C4-2B (cell line): ENCODE data around the gene THUMPD2.

Experiments
- H3K27ac ChIP-seq: fragments of 450-650 bp; 2 replicates; pipeline ENCODE4 v1.5.1; 2017
- ZFX ChIP-seq: fragments of 450-650 bp; IDR thresholded peaks from 2 replicates; pipeline ENCODE4 v1.6.1; 2017
- TF ChIP-seq, protein P1 (sequence below): fragments of 450-650 bp; conservative IDR thresholded peaks from 2 replicates; pipeline ENCODE4 v1.5.1; 2017; ENCODE audit warnings: mild to moderate bottlenecking

Gene THUMPD2

DNA sequence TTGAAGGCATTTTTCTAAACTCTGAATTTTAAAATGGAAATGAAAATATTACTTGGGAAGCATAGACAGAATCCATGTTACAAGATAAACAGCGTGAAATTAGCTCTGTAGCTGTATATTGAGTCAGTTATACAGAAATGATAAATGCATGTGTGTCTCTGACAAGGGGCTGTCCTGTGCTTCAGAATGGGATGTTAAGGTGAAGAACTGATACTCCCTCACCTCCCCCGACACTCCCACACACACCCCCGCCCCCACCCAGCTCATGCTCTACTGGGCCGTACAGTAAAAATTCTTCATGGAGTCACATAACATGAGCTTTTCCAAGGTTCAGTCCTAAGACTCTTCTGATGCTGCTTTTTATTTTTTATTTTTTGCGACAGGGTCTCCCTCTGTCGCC is 869 bp upstream of the THUMPD2 start:
- no peak for TF ChIP-seq ZFX
- TF ChIP-seq, protein P1, sequence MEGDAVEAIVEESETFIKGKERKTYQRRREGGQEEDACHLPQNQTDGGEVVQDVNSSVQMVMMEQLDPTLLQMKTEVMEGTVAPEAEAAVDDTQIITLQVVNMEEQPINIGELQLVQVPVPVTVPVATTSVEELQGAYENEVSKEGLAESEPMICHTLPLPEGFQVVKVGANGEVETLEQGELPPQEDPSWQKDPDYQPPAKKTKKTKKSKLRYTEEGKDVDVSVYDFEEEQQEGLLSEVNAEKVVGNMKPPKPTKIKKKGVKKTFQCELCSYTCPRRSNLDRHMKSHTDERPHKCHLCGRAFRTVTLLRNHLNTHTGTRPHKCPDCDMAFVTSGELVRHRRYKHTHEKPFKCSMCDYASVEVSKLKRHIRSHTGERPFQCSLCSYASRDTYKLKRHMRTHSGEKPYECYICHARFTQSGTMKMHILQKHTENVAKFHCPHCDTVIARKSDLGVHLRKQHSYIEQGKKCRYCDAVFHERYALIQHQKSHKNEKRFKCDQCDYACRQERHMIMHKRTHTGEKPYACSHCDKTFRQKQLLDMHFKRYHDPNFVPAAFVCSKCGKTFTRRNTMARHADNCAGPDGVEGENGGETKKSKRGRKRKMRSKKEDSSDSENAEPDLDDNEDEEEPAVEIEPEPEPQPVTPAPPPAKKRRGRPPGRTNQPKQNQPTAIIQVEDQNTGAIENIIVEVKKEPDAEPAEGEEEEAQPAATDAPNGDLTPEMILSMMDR, result no peak
- no peak overlapping the region for H3K27ac ChIP-seq

- no peak for TF ChIP-seq ZFX
- TF ChIP-seq, protein P1, result no peak
- H3K27ac ChIP-seq, result peak overlapping the region; percentile 99
These were observed 338 bp upstream of the THUMPD2 start for GRCh38 chr2:39779341-39779851.

DNA sequence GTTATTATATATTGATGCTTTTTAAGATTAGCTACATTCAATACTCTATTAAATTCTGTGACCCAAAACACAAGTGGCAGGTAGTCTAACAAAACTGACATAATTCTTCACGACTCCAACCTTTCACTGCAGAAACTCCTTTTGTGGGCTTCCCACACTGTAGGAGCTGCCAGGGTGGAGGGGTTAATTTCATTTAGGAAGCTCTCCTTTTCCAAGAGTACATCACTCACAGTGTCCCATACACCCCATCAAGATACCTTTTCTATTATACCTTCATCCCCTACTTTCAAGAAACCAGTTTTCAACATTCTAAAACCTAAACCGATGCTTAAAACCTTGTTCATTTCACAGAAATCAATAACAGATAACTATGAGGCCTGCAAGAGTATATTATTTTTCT is 825 bp downstream of the THUMPD2 start:
- TF ChIP-seq ZFX, result no peak
- TF ChIP-seq, protein P1, result no peak
- no peak overlapping the region; the same call in 1 of the 2 replicates for H3K27ac ChIP-seq

GRCh38 chr2:39772812-39773152 is 6.3 kb downstream of the THUMPD2 start:
- no peak for TF ChIP-seq ZFX
- TF ChIP-seq, protein P1, result no peak
- no peak overlapping the region for H3K27ac ChIP-seq

GRCh38 chr2:39772086-39772811 is 6.8 kb downstream of the THUMPD2 start:
- no peak overlapping the region for H3K27ac ChIP-seq
- TF ChIP-seq ZFX, result no peak
- TF ChIP-seq, protein P1, result no peak

DNA sequence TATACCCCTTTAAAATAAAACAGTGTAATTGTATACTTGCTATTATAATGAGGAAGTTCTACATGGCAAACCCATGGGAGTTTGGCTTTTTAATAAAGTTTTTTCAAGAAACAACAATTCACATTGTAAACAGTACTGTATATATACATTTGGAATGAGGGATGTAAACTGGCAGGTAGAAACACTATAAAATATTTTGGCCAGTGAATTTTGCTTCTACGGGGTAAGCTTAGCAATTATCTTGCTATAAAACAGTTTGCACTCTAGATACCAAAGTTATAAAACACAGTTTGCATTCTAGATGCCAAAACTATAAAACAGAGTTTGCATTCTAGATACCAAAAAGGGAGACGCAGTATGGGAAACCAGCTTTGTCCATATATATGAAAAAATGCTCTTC is 16.6 kb downstream of the THUMPD2 start:
- no peak overlapping the region for H3K27ac ChIP-seq
- TF ChIP-seq ZFX, result no peak
- TF ChIP-seq, protein P1, result no peak

DNA sequence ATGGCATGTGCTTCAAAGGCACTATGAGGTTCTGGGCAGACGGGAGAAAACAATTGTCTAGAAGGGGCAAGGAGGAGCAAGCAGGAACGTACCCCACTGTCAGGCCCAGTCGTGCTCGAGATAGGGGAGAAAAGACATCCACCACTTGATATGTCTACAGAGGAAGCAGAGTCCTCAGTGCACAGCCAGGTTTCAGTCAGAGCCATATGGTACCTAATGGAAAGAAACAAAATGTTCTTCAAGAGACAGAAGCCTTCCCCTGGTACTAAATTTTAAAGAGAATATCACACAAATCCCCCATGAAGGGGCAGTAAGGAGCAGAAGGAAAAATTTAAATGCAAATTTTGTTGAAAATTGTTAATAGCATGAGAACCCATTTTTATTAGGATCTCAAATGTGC is 21.9 kb downstream of the THUMPD2 start:
- H3K27ac ChIP-seq, result no peak overlapping the region
- TF ChIP-seq ZFX, result no peak
- TF ChIP-seq, protein P1, result no peak
